ENCODE measurements around the gene TBKBP1.

The TBKBP1 gene

DNA sequence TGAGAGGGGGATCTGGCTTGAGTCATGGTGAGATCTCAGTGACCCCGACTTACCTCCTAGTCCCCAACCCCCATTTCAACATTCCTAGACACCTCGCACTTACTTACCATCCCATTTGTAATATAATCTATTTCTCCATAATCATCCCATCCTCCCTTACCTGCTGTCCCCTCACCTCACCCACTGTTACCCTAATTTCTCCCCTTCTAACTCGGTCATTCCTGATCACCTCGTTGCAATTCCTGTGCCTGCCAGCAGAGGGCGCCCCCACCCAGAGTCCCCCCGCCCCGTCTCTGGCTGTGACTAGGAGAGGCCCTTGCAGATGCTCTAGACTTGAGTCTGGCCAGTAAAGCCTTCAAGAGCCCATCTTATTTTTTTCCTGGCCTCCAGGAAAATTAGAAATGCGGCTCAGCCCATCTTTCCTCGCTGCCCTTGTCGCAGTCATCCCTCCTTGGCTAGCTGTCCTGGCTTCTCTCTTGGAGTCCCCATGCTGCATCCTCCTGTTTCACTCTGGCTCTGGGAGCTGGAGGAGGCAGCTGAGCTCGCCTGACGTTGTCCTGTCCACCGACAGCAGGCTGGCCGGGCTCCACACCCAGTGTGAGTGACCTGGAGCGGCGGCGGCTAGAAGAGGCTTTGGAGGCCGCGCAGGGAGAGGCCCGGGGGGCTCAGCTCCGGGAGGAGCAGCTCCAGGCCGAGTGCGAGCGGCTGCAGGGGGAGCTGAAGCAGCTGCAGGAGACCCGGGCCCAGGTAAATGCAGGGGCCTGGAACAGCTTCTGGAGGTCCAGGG lies 5.0 kb downstream of the TBKBP1 start:
- peak; percentile 80 for DNase-seq (ENCODE audit: low read depth)

DNA sequence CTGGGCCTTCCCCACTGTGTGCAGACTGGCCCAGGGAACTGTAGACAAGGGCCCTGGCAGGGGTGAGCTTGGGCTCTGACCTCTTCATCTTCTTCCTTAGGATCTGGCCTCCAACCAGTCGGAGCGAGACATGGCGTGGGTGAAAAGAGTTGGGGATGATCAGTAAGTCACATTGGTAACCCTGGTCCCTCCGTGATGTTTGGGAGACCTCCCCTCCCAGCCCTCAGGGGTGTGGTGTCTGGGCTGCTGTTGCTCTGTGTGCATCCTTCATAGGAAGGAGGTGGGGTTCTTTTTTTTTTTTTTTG lies 5.5 kb downstream of the TBKBP1 start:
- no peak for DNase-seq (ENCODE audit: low read depth)

DNA sequence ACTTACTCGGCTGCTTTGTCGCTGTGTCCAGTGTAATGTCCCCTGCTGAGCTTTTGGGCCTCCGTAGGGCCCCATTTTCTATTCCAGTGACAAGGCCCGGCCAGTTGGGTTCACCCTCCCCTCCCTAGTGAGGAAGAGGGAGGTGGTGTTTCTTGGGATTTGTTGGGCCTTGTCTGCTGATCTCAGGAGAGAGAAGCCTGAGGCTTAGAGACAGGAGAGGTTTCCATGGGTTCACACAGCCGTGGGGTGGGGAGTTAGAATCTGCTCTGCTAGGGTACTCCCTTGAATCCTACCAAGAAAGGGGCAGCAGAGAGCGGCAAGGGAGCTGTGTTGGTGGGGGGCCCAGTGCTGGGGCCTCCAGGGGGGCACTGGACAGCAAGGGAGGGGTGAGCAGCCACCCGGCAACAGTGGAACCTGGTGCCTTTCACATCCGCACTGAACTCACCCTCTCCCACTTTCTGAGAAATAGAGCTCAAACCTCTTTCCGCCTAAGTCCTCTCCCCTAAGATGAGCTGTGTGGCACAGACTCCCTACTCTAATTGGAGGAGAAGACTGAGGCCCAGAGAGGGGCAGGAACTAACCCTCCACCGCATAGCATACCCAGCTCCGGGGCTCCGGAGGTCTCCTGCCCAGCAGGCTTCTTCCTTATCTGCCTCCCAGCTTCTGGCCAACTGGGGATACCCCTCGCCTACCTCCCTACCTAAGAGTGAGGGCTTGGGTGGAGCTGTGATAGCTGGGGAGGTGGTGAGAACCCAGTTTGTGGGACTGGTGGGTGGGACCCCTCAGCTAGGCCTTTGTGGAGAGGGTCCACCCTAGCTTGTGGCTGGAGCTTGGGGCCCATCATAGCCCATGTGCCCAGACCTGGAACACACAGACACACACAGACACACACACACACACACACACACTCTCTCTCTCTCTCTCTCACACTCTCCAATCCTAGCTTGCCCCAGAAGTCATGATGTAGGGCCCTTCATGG lies 6.8 kb downstream of the TBKBP1 start:
- DNase-seq (ENCODE audit: low read depth), result no peak

DNA sequence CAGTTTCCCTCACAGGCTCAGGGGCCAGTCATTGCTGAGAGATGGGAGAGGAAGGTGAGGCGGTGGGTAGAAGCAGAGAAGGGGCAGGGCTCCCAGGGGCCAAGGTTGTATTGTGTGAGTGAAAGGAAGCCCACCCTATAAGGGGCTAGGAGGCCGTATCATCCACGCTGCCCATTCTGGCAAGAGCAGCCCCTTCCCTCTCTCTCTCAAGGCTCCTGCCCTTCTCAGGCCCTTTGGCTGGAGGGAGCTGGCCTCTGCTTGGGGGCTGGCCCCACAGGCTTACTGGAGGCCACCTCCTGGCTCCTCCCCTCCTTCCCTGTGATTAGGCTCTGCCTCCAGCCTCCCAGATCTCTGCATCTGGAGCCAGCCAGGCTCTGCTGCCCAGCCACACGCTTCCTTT lies 7.6 kb downstream of the TBKBP1 start:
- DNase-seq (ENCODE audit: low read depth), result no peak

DNA sequence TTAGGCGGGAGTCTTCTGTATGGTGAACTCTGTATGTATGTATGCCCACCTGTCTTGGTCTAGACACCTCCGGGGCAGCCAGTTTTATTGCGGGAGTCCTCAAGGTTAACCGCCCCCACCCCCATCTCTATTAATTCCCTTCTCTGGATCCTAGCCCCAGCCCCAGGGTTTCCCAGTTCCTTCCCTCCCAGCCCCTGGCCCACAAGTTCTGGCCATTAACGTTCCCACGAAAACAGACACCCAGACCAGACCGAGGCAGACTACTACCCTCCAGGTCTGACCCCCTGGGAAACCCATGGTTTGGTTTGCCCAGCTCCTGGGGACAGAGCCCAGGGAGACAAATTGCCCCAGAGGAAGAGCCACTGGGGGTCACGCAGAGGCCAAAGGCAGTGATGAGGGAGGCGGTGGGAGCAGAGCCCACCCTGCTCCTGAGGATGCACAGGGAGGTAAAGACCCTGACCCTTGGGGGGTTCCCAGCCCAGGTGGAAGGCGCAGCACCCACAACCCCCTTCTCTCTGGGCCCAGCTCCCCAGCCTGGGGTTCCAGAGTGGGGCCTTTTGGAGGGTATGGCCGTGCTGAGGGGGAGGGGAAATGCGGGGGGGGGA lies 8.5 kb downstream of the TBKBP1 start:
- DNase-seq (ENCODE audit: low read depth), result no peak

DNA sequence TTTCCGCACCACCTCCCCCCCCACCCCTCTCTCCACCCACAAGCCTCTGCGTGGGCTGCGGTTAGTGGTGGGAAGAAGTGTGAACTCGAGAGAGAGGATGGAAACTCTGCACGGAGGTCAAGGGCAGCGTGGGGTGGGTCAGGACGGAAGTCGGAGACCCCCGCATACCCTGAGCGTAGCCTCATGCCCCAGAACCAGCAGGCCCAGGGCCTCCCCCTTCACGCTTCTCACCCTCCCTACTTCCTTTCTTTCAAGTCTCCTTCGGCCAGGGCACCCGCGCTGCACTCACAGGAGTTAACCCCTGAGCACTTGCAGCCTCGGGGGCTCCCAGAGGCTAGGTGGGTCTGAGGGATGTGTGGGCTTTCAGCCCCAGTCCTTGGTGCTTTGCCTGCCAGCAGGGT lies 9.2 kb downstream of the TBKBP1 start:
- no peak for DNase-seq (ENCODE audit: low read depth)

DNA sequence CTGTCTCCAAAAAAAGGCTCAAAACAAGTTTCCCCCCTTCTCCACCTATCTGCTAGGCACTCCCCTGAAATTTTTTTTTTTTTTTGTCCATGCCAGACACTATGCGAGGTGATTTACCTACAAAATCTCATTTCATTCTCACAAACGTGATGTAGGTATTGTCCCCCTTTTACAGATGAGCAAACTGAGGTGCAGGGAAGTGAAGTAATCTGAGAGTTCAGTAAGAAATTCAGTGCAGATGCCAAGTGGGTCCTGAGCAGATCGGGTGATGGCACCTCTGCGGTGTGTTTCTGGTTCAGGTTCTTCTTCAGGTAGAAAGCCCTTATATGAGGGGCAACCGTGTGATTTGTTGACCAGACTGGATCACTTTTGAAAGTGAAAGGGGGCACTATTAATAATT lies 9.7 kb downstream of the TBKBP1 start:
- no peak for DNase-seq (ENCODE audit: low read depth)

DNA sequence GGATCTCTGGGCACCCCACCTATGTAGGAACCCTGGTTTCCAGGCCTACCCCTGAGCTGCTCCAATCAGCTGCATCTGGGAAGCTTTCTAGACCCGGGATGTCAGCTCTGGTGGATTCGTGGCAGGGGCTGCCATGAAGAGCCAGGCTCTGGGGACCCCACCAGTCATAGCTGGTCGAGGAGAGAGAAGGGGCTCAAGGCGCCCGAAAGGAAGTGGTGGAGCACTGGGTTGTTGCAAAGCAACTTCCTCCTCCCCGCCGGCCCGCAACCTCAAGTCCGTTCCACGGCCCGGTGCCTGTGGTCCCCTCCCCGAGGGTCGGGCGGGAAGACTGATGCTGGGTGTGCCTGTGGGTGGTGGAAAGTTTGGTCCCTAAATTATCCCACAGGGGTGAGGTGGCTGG lies 10.2 kb downstream of the TBKBP1 start:
- no peak for DNase-seq (ENCODE audit: low read depth)

DNA sequence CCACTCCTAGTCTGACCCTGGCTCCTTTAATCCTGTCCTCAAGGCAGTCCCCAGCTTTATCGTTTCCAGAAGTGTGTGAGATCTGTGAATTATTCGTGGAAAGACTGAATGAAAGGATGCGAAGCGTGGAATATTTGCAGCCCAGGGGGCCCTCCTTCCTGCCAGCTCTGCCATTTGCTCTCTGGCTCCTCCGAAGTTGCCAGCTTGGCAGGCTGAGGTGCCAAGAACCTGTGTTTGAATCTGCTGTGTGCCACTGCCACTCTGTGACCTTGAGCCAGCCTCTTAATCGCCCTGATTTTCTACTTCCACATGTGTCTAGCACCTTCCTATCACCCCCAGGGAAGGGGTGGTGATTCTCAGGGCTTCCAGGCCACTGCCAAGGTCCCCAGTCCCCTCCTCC lies 10.8 kb downstream of the TBKBP1 start:
- DNase-seq (ENCODE audit: low read depth), result no peak

DNA sequence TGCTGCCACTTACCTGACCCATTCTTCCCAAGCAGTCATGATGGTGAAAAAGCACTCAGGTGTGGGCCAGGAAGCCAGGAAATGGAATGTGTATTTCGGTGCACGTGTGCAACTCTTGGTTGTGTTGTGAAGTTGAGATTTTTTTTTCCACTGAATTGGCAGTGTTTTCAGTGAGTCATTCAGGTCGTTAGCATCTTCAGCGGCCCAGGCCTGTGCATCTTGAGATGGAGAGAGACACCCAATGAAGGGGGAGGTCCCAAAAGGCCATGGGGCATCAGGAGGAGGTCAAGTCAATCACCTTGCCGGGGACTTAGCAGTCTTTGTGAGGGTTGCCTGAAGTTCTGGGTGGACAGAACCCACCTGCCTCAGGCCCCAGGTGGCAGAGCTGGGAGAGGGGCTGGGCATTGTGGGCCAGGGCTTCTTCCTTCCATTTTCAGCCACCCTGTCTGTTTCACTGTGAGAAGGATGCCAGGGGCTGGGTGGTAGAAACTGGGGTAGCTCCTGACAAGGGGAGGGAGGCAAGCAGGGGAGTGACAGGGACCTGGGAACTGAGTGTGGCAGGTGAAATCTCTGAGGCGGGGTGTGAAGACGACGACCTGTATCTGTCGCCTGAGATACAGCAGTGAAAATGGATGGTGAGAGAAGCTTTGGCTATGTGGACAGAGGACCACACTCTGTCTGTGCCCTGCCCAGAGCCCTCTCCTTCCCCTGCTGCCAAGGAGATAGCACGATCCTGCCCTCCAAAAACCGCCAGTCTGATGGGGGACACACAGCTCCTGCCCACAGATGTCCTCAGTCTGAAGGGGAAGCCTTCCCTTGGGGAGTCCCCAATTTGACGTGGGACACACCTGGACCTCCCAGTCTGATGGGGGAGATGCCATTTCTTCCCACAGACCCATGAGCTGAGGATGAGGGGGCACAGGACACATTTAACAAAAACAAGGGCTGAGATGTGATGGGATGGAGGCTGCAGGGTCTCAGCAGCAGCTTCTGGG lies 11.9 kb downstream of the TBKBP1 start:
- DNase-seq (ENCODE audit: low read depth), result no peak

DNA sequence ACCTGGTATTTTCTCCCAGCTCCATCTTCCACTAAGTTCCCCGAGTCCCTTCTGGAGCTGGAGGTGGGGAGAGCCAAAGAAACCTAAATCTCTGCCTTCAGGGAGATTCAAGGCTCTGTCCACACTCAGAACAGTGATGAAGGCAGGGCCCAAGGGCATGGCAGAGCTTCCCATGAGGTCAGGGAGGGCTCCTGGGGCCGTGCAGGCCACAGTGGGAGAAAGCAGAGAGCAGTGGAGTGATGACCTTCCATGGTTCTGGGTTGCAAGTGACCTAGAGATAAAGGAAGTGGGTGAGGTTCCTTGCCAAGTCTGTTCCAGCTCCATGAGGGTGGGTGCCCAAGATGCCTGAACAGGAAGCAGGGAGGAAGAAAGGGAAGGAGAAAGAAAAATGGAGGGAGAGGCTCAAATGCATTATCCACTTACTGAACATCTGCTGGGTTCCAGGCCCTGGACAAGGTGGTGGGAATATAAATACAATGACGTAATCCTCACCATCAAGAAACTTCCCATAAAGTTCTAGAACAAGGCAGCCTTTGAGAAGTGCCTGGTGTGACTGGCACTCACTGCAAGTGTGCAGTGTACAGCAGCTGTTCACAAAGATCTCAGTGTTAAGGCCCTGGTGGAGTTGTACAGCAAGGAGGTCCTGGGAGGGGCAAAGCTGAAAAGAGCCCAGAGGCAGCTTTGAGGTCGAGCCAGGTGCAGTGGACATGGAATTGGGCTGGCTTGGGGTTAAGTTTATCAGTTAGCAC lies 13.3 kb downstream of the TBKBP1 start:
- no peak for DNase-seq (ENCODE audit: low read depth)

DNA sequence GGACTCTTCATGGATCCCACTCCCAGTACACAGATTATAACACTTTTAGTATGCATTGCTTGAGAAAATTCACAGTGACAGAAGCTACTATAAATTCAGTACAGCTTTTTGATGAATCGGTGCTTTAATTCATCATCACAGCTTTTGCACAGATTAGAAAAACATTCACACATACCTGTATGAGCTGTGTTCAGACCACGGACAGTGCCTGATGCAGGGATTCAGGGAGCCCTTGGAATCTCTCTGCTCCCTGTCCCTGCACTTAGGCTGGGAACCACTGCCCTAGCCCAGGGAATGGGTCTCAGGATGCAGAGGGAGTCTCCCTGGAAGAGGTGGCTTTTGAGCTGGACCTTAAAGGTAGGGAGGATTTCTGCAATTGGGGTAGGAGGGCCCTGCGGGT lies 13.9 kb downstream of the TBKBP1 start:
- DNase-seq (ENCODE audit: low read depth), result no peak

DNA sequence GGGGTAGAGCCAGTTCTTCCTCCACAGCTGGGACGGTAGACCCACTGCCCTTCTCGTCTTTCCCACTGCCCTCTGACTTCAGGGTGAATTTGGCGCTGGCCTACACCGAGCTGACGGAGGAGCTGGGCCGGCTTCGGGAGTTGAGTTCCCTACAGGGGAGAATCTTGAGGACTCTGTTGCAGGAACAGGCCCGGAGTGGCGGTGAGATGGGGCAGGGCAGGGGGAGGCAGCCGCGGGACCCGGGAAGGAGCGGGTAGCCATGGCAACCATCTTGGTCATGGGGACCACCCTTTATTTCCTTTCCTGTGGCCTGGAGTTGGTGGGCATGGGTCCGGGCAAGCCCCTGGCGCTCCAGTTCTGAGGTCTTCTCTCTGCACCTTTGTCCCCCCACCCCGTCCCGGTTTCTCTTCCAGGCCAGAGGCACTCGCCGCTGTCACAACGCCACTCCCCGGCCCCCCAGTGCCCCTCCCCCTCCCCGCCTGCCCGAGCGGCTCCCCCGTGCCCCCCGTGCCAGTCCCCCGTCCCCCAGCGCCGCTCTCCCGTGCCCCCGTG lies 14.4 kb downstream of the TBKBP1 start:
- DNase-seq (ENCODE audit: low read depth), result no peak

DNA sequence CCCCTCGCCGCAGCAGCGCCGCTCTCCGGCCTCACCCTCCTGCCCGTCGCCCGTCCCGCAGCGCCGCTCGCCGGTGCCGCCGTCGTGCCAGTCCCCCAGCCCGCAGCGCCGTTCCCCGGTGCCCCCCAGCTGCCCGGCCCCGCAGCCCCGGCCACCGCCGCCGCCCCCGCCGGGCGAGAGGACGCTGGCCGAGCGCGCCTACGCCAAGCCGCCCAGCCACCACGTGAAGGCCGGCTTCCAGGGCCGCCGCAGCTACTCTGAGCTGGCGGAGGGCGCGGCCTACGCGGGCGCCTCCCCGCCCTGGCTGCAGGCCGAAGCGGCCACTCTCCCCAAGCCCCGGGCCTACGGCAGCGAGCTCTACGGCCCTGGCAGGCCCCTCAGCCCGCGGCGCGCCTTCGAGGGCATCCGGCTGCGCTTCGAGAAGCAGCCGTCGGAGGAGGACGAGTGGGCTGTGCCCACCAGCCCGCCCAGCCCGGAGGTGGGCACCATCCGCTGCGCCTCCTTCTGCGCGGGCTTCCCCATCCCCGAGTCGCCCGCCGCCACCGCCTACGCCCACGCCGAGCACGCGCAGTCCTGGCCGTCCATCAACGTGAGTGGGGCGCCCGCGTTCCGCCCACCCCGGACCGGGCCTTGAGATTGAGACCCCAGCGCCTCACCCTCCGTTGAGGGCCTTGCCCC lies 15.0 kb downstream of the TBKBP1 start:
- no peak for DNase-seq (ENCODE audit: low read depth)

DNA sequence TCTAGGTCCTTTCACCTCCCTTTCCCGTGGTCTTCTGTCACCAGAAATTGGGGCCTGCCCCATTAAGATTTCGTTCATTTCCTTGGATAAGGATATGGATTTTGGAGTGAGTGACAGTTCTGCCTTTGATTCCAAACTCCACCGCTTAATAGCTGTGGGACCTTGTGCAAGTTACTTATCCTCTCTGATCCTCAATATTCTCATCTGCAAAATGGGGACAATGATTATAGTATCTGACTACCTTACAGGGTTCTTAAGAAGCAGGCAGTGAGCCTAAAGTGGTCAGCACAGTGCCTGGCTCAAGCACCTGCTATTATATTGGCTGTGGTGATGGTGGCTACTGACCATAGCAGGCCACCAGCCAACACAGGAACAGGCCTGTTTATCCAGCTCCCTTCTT lies 15.6 kb downstream of the TBKBP1 start:
- no peak for DNase-seq (ENCODE audit: low read depth)

DNA sequence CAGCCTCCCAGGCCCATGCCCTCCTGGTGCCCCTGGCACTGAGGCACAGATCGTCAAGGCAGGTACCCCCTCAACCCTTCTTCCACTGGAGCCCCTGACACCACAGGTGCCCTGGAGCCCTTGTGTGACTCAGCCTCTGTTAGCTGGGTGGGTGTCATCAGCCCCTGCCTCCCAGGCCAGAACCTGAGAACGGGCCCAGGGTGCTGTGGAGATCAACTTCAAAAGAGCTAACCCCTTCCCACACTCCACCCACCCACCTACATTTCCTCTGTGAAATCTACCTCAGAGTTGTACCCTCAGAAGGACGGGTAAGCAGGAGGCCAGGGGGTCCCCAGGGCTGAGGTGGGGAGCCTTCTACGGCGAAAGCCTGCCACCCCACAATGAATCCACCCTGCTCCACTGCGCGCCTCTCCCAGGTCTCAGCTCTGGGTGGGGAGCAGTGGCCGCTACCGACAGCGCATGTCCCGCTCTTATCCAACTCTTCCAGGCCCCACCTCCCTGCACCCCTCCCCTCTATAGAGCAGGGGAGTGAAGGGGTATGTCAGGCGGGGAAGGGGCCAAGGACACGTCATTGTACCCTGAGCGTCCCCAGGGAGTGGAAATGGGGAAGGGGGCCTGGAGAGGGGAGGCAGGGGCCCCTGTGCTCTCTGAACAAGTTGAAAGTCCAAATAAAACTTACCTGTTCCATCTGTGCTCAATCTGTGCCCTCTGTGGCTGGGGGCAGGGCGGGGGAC lies 17.6 kb downstream of the TBKBP1 start:
- no peak for DNase-seq (ENCODE audit: low read depth)

DNA sequence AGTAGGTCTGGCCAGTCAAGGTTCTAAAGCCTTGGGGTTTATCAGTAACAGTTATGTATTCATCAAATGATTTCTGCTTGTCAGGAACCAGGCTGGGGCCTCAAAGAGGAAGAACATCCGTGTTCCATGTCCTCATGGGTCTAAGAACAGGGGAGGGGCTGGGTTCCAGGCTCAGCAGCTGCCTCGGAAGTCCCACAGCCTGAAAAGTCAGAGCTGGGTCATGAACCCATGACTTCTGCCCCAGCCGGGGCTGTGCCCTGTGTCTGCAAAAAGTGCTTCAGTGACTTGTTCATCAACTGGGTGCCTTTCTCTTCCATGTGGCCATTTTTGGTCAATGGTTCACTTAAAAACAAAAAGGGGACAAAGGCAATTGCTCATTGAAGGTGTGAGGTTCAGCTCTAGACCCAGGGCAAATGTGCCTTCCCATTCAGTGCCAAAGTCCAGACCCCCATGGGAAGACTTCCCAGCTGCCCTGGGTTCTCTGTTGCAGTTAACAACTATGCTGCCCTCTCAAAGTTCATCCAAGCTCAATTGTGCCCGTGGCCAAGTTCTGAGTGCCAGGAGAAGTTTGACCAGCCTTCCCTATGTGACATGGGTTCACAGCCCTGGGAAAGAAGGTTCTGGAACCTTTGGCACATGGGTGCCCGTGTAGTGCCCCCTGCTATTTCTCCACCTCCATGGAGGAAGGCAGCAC lies 18.5 kb downstream of the TBKBP1 start:
- DNase-seq (ENCODE audit: low read depth), result no peak

DNA sequence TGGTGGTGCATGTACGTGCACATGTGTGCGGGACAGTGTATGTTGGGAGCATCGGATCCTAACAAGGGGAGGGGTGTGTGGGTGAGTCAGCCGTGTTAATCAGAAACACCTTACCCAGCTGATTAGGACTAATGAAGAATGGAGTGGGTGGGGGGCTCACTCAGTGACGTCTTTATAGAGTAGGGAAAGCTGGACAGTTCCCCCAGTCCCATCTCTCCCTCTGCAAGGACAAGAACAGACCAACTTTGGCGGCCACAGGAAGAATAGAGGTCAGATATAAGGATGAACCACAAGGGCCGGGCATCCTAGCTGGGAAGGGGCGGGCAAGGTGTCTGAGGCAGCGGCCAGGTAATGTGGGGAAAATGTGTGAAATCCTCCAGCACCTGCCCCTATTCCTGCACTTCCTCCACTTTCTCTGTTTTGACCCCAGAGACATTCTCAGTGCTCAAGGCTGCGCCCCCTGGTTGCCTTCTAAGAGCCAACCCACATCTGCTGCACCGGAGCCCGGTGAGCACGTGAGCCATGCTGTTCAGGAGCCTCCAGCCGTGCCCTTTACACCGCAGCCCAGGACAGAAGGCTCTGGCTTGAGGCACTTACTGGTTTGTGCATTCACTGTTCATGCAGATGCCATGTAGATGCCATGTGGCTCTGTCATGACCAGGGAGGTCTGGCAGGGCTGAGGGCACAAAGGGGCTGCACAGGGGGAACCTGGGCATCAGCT lies 20.2 kb downstream of the TBKBP1 start:
- DNase-seq (ENCODE audit: low read depth), result no peak
